Small intestine (tissue), 7 donors: Measurements from ENCODE around the gene EDEM1. TPM values are rescaled to one million over a fixed set of nuclear protein-coding genes. Genes with fewer than 3 reads are reported as not detected.

Source experiments
- DNase-seq, 2 donors: peaks; one replicate each; pipeline versions ENCODE4 v3.0.0 to v3.0.0-alpha.2; 2013
- FAIRE-seq: peaks from 2 replicates; lab custom pipeline; 2012; peaks lifted over from hg19 to GRCh38; lab: Jason Lieb, UNC
- H3K27ac ChIP-seq, 3 donors: one replicate each; pipeline ENCODE4 v1.5.1; 2013; ENCODE audit warnings: low read length in 2 of 3, mild to moderate bottlenecking in 2 of 3, control low read depth in 1 of 3, inconsistent platforms in 1 of 3, low read depth in 1 of 3, moderate library complexity in 1 of 3
- H3K27me3 ChIP-seq, 3 donors: one replicate each; pipeline ENCODE4 v1.6.1; 2013; ENCODE audit warnings: low read length in 3 of 3, inconsistent platforms in 1 of 3; ENCODE audit not compliant: control insufficient read depth in 3 of 3, insufficient read depth in 3 of 3
- H3K36me3 ChIP-seq, 3 donors: one replicate each; pipeline ENCODE4 v1.6.1; 2013; ENCODE audit warnings: low read length in 3 of 3, inconsistent platforms in 1 of 3, low read depth in 1 of 3, mild to moderate bottlenecking in 1 of 3, moderate library complexity in 1 of 3; ENCODE audit not compliant: control insufficient read depth in 3 of 3, insufficient read depth in 2 of 3
- H3K4me1 ChIP-seq, 3 donors: one replicate each; pipeline ENCODE4 v1.6.1; 2013; ENCODE audit warnings: low read length in 2 of 3, inconsistent platforms in 1 of 3, low read depth in 1 of 3, mild to moderate bottlenecking in 1 of 3, moderate library complexity in 1 of 3; ENCODE audit not compliant: control insufficient read depth in 3 of 3, insufficient read depth in 2 of 3
- H3K4me3 ChIP-seq, 3 donors: one replicate each; pipeline ENCODE4 v1.5.1; 2013; ENCODE audit warnings: low read length in 3 of 3, control low read depth in 1 of 3, inconsistent platforms in 1 of 3, low read depth in 1 of 3, mild to moderate bottlenecking in 1 of 3, moderate library complexity in 1 of 3
- H3K9me3 ChIP-seq, 2 donors: one replicate each; pipeline ENCODE4 v1.6.1; 2013; ENCODE audit warnings: low read depth in 1 of 2, low read length in 1 of 2; ENCODE audit not compliant: control insufficient read depth in 2 of 2, insufficient read depth in 1 of 2
- WGBS, 3 donors: extraction: QIAGEN DNeasy Blood & Tissue Kit; methylation state at CpG; one replicate each; pipeline ENCODE4 v1.1.7; 2013; 5-methylcytosine and 5-hydroxymethylcytosine counted together
- polyA plus RNA-seq, 4 donors: library from polyadenylated mRNA; stranded (reverse) in 3 of 4; unstranded in 1 of 4; fragments of 200-250 nt in 3 of 4; fragments of 120-200 nt in 1 of 4; gene quantifications; one replicate each; pipeline versions ENCODE4 v1.2.1 to v1.2.3, GENCODE V29; 2013
- donor health status: healthy with polysubstance abuse.
- donor health status: control.
- donor health status: control.
- donor health status: Bipolar disorder and iron deficiency.
- donor health status: healthy.

Gene EDEM1
- polyA plus RNA-seq, 4 donors: 4.0 to 27.1 (median 9.1) TPM

DNA sequence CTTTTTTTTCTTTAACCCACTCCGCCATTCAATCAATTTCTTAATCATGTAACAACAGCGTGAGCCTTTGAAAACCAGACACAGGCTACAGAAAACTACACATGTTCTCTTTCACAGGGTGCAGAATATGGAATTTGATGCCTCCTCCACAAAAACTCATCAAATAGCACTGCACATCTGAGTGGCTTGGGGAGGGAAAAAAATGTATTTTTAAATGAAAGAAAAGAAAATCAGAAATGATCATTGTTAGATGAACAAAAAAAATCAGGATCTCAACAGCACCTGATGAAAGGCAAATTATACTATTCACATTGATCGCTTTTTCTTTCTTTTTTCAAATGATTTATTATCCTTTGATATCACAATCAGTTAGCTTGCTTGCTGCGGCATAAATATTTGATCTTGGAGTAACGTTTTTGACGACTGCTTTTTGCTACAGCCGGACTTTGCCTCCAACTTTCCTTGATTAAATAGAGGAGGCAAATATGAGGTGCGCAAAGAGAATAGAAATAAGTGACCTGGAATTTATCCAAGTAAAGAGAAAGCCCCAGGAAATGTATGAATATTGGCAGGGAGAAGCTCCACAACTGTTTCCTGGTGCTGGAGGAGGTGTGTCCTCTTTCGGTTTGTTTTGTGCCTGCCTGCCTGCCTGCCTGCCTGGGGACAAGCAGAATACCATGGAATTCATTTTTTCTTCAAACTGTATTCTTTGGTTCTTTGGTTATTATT lies 63.1 kb downstream of the EDEM1 start:
- no peaks in the 10 kb centered on the region for H3K27me3 ChIP-seq
- 10 to 36% (median 24%) methylated on average over 9 of the region's 9 CpGs for WGBS, 3 donors
- H3K4me1 ChIP-seq: peaks cover 5 to 10% (median 9%) of the 10 kb centered on the region in 3 donors
- peaks cover 0 to 4% of the 10 kb centered on the region in 2 donors for H3K9me3 ChIP-seq
- FAIRE-seq: no peak
- peak overlapping the region in 1 of 3 donors; percentile 77 for H3K27ac ChIP-seq
- peak; percentile 48 to 86 for DNase-seq
- H3K36me3 ChIP-seq: no peaks in the 10 kb centered on the region
- peak overlapping the region in 2 of 3 donors; percentile 18 to 20 for H3K4me3 ChIP-seq

DNA sequence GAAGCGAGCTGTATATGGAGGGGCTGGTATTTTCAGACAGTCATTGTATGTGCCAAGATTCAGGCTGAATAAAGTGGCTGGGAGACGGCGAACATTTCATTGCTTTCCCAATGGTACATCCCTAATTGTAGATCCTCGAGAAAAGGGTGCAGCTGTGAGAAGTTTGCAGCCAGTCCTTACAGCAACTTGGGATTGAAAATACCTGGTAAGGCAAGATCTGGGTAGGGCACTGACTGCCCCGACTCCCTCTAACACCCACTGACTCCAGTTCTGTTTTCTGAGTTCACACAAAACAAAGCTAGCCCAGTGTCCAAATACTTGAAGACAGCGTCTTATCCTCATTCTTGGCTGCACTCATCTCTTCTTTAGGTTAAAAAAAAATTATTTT lies 63.7 kb downstream of the EDEM1 start:
- Histone ChIP-seq H3K27me3 (no peaks in the 10 kb centered on the region), H3K4me3 (peak overlapping the region in 2 of 3 donors; percentile 18 to 20), H3K36me3 (no peaks in the 10 kb centered on the region), H3K9me3 (peaks cover 0 to 4% of the 10 kb centered on the region in 2 donors), H3K27ac (peak overlapping the region in 1 of 3 donors; percentile 77), H3K4me1 (peaks cover 5 to 10% (median 9%) of the 10 kb centered on the region in 3 donors)
- DNase-seq (peak in 1 of 2 donors; percentile 18), FAIRE-seq (no peak)
- WGBS, 3 donors: 14 to 40% (median 23%) methylated on average over 6 of the region's 6 CpGs

DNA sequence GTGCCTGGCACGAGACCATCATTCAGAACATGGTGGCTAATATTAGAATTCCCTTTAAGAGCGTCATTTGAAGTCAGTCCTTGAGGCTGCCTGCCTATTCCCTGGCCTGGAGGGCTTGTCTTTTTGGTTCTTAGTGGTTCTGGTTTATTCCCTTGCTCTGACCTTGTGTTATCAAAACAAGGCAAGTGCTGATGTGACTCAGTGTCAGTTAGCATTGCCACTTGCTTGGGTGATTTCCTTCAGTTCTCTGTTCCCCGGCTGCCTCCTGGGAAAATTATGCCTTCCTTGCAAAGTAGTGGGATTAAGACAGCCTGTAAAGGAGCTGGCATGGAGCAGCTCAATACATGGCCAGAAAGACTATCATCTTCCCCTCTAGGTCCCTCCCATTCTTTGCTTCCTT lies 64.6 kb downstream of the EDEM1 start:
- Histone ChIP-seq H3K4me1 (peaks cover 5 to 10% (median 9%) of the 10 kb centered on the region in 3 donors), H3K27ac (no peak overlapping the region), H3K4me3 (no peak overlapping the region), H3K36me3 (no peaks in the 10 kb centered on the region), H3K9me3 (peaks cover 0 to 4% of the 10 kb centered on the region in 2 donors), H3K27me3 (no peaks in the 10 kb centered on the region)
- WGBS, 3 donors: 77 to 88% (median 81%) methylated on average over 3 of the region's 3 CpGs
- DNase-seq (no peak), FAIRE-seq (no peak)

DNA sequence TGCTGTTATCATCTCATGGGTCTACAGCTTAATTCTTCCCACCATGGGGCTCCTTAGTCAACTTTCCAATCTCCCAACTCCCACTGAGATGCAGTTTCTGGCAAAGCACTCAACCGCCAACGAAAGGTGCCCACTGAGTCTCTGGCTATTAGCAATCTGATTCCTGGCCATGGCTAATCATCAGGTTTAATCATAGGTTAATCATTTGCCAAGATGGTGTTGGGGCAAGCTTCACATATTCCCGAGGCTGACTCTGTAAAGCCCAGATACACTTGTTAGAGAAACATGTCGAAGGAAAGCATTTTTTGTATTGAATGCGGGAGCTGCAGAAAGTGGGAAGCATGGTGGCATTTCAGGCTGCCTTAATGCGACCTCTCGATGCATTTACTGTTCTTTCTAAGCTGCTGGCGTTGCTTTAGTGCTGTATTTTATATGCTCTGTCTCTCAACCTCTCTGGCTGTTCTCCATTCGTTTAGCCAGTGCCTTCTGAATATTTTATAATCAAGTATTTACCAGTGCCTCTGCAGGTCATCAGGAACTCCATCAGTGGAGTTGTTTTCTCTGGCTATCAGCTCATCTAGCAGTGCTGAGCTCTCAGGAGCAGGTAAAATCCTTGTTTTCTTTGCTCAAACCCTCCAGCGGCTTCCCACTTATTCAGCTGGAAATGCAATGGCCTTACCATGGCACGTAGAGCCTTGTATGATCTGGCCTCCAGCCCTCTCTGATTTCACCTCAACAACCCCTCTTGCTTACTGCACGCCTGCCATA lies 67.0 kb downstream of the EDEM1 start:
- no peak overlapping the region for H3K27ac ChIP-seq

DNA sequence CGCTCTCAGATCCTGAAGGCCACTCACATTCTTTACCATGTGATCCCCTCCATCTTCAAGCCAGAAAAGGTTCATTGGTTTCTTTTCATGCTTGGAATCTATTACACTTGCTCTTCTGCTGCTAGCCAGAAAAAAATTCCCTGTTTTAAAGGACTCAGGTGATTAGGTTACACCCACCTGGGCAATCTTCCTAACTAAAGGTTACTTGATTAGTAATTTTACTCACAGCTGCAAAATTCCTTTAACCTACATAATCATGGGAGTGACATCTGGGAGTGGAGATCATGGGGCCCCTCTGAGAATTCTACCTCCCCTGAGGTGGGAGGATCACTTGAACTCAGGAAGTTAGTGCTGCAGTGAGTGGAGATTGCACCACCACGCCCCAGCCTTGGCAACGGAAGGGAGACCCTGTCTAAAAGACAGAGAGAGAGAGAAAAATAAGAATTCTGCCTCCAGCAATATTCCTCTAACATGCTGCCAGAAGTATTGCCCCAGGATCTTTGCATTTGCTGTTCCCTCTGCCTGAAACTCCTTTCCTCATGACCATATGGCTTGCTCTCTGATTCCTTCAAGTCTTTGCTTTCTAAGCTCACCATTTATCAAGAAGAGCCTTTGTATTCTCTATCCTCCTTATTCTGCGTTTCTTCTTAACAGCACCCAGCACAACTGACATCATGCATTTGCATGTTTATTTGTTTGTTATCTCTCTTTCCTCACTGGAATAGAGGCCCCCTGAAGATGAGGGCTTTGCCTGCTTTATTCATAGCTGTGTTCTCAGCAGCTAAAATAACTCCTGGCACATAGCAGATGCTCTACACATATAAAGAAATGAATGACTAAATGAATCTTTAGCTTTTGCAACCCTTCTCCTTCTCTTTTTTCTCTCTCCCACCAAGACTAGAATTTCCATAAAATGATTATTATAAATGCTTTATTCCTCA lies 68.2 kb downstream of the EDEM1 start:
- FAIRE-seq: no peak
- 40 to 57% (median 45%) methylated on average over 4 of the region's 4 CpGs for WGBS, 3 donors

More for the DNA sequence above, 67.0 kb downstream of the EDEM1 start:
- Histone ChIP-seq H3K27me3 (no peaks in the 10 kb centered on the region), H3K4me3 (no peak overlapping the region), H3K9me3 (peaks cover 0 to 4% of the 10 kb centered on the region in 2 donors), H3K4me1 (peaks cover 5 to 10% (median 9%) of the 10 kb centered on the region in 3 donors), H3K36me3 (no peaks in the 10 kb centered on the region)
- DNase-seq (peak in 1 of 2 donors; percentile 67), FAIRE-seq (no peak)
- 33 to 79% (median 51%) methylated on average over 12 of the region's 12 CpGs for WGBS, 3 donors

DNA sequence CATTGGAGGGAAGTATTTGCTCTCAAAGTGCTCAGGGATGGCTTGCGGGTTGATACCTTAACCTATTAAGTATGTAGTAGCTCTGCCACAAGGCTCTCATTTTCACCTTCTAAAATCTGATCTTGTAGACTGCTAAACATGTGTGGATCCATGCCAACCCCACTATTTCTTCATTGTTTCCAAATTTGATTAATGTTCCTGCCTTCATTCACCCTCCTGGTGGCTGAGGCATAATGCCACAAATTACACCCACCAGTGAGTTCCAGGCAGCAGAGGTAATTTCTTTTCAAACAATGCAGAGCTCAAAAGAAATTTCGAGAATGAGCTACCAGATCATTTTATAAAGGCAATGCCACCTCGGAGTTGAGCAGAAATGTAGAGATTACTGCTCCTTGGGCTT lies 71.0 kb downstream of the EDEM1 start:
- no peak overlapping the region for H3K4me3 ChIP-seq
- H3K36me3 ChIP-seq: no peaks in the 10 kb centered on the region
- FAIRE-seq (no peak), DNase-seq (no peak)
- peaks cover 2 to 10% (median 9%) of the 10 kb centered on the region in 3 donors for H3K4me1 ChIP-seq
- 77 to 87% (median 79%) methylated on average over 3 of the region's 3 CpGs for WGBS, 3 donors
- H3K27me3 ChIP-seq: no peaks in the 10 kb centered on the region
- peaks cover 0 to 4% of the 10 kb centered on the region in 2 donors for H3K9me3 ChIP-seq
- no peak overlapping the region for H3K27ac ChIP-seq

More for the DNA sequence above, 68.2 kb downstream of the EDEM1 start:
- peak overlapping the region in 1 of 3 donors; percentile 16 for H3K27ac ChIP-seq
- no peaks in the 10 kb centered on the region for H3K36me3 ChIP-seq
- DNase-seq: peak; percentile 34 to 40
- peaks cover 5 to 10% (median 9%) of the 10 kb centered on the region in 3 donors for H3K4me1 ChIP-seq
- peaks cover 0 to 4% of the 10 kb centered on the region in 2 donors for H3K9me3 ChIP-seq
- H3K27me3 ChIP-seq: no peaks in the 10 kb centered on the region
- H3K4me3 ChIP-seq: no peak overlapping the region

DNA sequence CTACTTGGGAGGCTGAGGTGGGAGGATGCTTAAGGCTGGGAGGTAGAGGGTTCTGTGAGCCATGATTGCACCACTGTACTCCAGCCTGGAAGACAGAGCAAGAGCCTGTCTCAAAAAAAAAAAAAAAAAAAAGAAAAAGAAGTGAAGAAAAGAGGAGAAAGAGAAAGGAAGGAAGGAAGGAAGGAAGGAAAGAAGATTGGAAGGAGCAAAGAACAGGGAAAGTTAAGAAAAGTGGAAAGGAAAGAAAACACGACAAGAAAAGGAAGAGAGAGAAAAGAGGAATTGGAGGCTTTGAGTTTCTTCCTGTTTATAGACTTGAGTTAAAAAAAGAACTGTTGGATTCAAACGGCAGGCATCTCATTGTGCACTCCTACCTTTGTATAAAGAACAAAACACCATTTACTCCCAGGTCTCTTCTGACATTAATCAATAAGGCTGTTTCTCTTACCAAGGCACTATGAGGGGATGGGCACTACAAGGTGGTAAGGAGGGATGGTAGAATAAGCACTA lies 73.5 kb downstream of the EDEM1 start:
- no peak for FAIRE-seq

More for the DNA sequence above, 73.5 kb downstream of the EDEM1 start:
- no peaks in the 10 kb centered on the region for H3K36me3 ChIP-seq
- no peaks in the 10 kb centered on the region for H3K9me3 ChIP-seq
- H3K4me3 ChIP-seq: no peak overlapping the region
- no peak overlapping the region for H3K27ac ChIP-seq
- H3K27me3 ChIP-seq: no peaks in the 10 kb centered on the region
- no peaks in the 10 kb centered on the region for H3K4me1 ChIP-seq
- no peak for DNase-seq
- 25 to 44% (median 31%) methylated on average over 2 of the region's 2 CpGs for WGBS, 3 donors
